ENCODE measurements around the gene AMZ2.
"Not testable (repeated sequence)": the region's sequence is repeated elsewhere in the genome, so short reads cannot be mapped to it uniquely, and the experiment has no call there.

AMZ2 gene

DNA sequence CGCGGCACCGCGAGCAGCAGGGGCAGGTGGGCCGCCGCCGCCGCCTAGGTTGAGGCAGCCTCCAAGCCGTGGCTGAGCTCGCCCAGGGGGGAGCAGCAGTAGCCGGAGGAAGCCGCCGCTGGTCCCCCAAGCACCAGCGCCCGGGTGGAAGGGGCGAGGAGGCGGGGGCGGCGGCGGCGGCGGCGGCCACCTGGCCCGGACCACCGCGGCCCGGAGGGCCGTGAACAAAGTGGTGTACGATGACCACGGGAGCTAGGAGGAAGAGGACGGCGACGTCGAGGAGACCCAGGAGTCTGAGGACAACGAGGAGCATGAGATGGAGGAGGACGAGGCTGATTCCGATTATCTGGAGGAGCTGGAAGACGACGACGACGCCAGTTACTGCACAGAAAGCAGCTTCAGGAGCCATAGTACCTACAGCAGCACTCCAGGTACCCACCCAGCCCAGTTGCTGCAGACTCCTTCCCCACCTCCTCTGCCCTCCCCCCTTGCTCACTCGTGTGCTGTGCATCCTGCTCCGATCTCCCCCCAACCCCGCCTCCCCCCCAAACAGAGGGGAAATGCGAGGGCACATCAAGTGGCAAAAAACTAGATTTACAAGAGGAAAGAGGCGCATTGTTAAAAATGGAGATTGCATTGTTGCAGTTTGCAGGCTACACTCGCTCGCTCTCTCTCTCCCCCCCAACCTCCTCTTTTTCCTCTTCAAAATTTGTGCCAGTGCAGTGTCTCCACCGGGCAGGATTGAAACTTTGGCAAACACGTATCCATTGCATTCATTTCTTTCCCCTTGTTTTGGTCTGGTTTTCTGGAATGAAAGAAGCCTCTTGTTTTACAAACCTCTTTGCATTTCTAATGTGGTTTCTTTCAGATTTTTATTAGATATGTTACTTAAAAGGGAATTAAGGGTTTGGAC is 41.8 kb upstream of the AMZ2 start:
- peak overlapping the region; percentile 44 for H3K27ac ChIP-seq (ENCODE audit: insufficient read depth, low read depth, low read length, poor library complexity, severe bottlenecking)
- H3K4me3 ChIP-seq (ENCODE audit: insufficient read depth, low read depth, low read length), result peak overlapping the region; percentile 43
- no peaks in the 10 kb centered on the region for H3K9me3 ChIP-seq (ENCODE audit: control insufficient read depth, low read length)
- H3K36me3 ChIP-seq (ENCODE audit: control insufficient read depth, insufficient read depth, low read length), result peaks cover 7% of the 10 kb centered on the region
- peaks cover 43% of the 10 kb centered on the region for H3K27me3 ChIP-seq (ENCODE audit: control insufficient read depth, insufficient read depth, low read length, poor library complexity, severe bottlenecking)
- 0 to 1% methylated on average over 46 to 49 of the region's 50 CpGs for WGBS, 2 experiments
- no peaks in the 10 kb centered on the region for H3K4me1 ChIP-seq (ENCODE audit: control insufficient read depth, insufficient read depth, low read length)

GRCh38 chr17:68207651-68208253 is 40.1 kb upstream of the AMZ2 start:
- H3K27me3 ChIP-seq (ENCODE audit: control insufficient read depth, insufficient read depth, low read length, poor library complexity, severe bottlenecking), result peaks cover 26% of the 10 kb centered on the region
- H3K4me3 ChIP-seq (ENCODE audit: insufficient read depth, low read depth, low read length), result no peak overlapping the region
- H3K27ac ChIP-seq (ENCODE audit: insufficient read depth, low read depth, low read length, poor library complexity, severe bottlenecking), result no peak overlapping the region
- WGBS, 2 experiments, result 94% methylated on average over 37 of the region's 37 CpGs
- H3K4me1 ChIP-seq (ENCODE audit: control insufficient read depth, insufficient read depth, low read length), result no peaks in the 10 kb centered on the region
- peaks cover 7% of the 10 kb centered on the region for H3K36me3 ChIP-seq (ENCODE audit: control insufficient read depth, insufficient read depth, low read length)
- H3K9me3 ChIP-seq (ENCODE audit: control insufficient read depth, low read length), result no peaks in the 10 kb centered on the region

DNA sequence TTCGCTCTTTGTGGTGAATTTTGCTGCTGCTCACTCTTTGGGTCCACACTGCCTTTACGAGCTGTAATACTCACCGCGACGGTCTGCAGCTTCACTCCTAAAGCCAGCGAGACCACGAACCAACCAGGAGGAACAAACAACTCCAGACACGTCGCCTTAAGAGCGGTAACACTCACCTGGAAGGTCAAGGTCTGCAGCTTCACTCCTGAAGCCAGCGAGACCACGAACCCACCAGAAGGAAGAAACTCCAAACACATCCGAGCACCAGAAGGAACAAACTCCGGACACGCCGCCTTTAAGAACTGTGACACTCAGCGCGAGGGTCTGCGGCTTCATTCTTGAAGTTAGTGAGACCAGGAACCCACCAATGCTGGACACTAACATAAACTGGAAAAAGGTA is 39.2 kb upstream of the AMZ2 start:
- H3K4me1 ChIP-seq (ENCODE audit: control insufficient read depth, insufficient read depth, low read length); H3K27ac ChIP-seq (ENCODE audit: insufficient read depth, low read depth, low read length, poor library complexity, severe bottlenecking); H3K4me3 ChIP-seq (ENCODE audit: insufficient read depth, low read depth, low read length); H3K36me3 ChIP-seq (ENCODE audit: control insufficient read depth, insufficient read depth, low read length); H3K9me3 ChIP-seq (ENCODE audit: control insufficient read depth, low read length): not testable (repeated sequence)
- WGBS, 2 experiments, result 94 to 97% methylated on average over 19 of the region's 19 CpGs
- peaks cover 17% of the 10 kb centered on the region for H3K27me3 ChIP-seq (ENCODE audit: control insufficient read depth, insufficient read depth, low read length, poor library complexity, severe bottlenecking)

GRCh38 chr17:68209191-68209900 is 38.5 kb upstream of the AMZ2 start:
- H3K27me3 ChIP-seq (ENCODE audit: control insufficient read depth, insufficient read depth, low read length, poor library complexity, severe bottlenecking); H3K27ac ChIP-seq (ENCODE audit: insufficient read depth, low read depth, low read length, poor library complexity, severe bottlenecking); H3K4me3 ChIP-seq (ENCODE audit: insufficient read depth, low read depth, low read length); H3K36me3 ChIP-seq (ENCODE audit: control insufficient read depth, insufficient read depth, low read length); H3K4me1 ChIP-seq (ENCODE audit: control insufficient read depth, insufficient read depth, low read length); H3K9me3 ChIP-seq (ENCODE audit: control insufficient read depth, low read length): not testable (repeated sequence)
- 91 to 95% methylated on average over 12 to 13 of the region's 13 CpGs for WGBS, 2 experiments

DNA sequence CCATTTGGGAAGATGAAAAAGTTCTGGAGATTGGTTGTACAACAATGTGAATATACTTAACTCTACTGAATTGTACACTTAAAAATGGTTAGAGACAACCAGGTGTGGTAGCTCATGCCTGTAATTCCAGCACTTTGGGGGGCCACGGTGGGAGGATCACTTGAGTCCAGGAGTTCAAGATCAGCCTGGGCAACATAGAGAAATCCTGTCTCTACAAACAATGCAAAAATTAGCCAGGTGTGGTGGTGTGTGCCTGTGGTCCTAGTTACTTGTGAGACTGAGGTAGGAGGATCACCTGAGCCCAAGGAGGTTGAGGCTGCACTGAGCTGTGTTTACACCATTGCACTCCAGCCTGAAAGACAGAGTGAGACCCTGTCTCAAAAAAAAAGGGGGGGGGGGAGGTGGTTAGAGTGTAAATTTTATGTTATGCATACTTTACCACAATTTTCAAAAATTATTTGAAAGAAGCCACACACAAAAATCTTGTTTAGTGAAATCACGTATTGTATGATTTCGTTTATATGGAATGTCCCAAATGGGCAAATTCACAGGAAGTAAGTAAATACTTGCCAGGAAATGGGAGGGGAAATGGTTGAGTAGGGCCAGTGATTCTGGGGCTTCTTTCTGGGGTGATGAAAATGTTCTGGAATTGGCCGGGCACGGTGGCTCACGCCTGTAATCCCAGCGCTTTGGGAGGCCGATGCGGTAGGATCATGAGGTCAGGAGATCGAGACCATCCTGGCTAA is 37.1 kb upstream of the AMZ2 start:
- Histone ChIP-seq H3K27ac (ENCODE audit: insufficient read depth, low read depth, low read length, poor library complexity, severe bottlenecking) (no peak overlapping the region), H3K4me1 (ENCODE audit: control insufficient read depth, insufficient read depth, low read length) (no peaks in the 10 kb centered on the region), H3K9me3 (ENCODE audit: control insufficient read depth, low read length) (no peaks in the 10 kb centered on the region), H3K27me3 (ENCODE audit: control insufficient read depth, insufficient read depth, low read length, poor library complexity, severe bottlenecking) (no peaks in the 10 kb centered on the region), H3K36me3 (ENCODE audit: control insufficient read depth, insufficient read depth, low read length) (peaks cover 7% of the 10 kb centered on the region), H3K4me3 (ENCODE audit: insufficient read depth, low read depth, low read length) (no peak overlapping the region)
- 93 to 96% methylated on average over 10 of the region's 10 CpGs for WGBS, 2 experiments

DNA sequence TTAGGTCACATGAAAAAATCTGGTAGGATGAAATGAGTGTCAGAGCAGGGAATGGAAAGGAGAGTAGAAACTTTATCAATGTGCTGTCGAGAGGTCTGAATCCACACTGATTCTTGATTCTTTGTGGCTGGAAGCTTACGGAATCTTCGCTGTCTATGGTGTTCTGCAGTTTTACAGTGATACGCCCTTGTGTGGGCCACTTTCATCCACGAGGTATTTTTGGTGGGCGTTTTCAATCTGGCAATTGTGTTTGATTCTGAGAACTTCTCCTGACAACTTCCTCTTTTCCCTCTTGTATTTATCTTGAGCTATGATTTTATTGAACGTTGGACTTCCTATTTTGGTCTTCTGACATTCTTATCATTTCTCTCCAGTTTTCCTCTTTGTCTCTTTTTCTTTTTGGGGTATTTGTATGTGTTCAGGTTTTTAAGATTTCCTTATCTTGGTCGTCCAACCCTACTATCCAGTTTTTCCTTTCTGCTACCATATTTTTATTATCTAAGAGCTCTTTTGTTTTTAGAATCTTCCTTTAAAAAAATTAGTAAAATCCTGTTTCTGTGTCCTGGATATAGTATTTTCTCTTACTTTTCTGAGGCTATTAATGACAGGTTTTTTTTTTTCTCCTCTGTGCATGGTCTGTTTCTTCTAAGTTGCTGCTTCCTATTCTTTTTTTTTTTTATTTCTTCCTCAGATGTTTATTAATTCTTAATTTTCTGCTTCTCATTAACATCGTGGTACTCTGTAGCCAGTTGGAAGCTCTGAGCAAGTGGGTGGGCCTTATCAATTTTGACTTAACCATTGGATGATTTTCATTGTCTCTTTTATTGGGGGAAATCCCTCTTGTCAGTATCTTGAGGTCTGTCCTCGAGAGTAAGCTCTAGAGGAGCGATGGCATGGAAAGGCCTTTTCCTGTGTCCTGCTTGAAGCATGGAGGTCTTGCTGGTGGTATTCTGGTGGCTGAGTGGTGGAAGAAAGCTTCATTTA is 34.1 kb upstream of the AMZ2 start:
- not testable (repeated sequence) for H3K9me3 ChIP-seq (ENCODE audit: control insufficient read depth, low read length); H3K4me3 ChIP-seq (ENCODE audit: insufficient read depth, low read depth, low read length)
- WGBS, 2 experiments, result 89 to 93% methylated on average over 8 to 9 of the region's 11 CpGs

GRCh38 chr17:68215453-68215852 is 32.4 kb upstream of the AMZ2 start:
- H3K27ac ChIP-seq (ENCODE audit: insufficient read depth, low read depth, low read length, poor library complexity, severe bottlenecking); H3K9me3 ChIP-seq (ENCODE audit: control insufficient read depth, low read length); H3K4me1 ChIP-seq (ENCODE audit: control insufficient read depth, insufficient read depth, low read length); H3K27me3 ChIP-seq (ENCODE audit: control insufficient read depth, insufficient read depth, low read length, poor library complexity, severe bottlenecking); H3K36me3 ChIP-seq (ENCODE audit: control insufficient read depth, insufficient read depth, low read length); H3K4me3 ChIP-seq (ENCODE audit: insufficient read depth, low read depth, low read length): not testable (repeated sequence)
- WGBS, 2 experiments, result 95 to 98% methylated on average over 5 of the region's 5 CpGs

More for the DNA sequence above, 34.1 kb upstream of the AMZ2 start:
- H3K4me1 ChIP-seq (ENCODE audit: control insufficient read depth, insufficient read depth, low read length); H3K36me3 ChIP-seq (ENCODE audit: control insufficient read depth, insufficient read depth, low read length); H3K27me3 ChIP-seq (ENCODE audit: control insufficient read depth, insufficient read depth, low read length, poor library complexity, severe bottlenecking); H3K27ac ChIP-seq (ENCODE audit: insufficient read depth, low read depth, low read length, poor library complexity, severe bottlenecking): not testable (repeated sequence)

DNA sequence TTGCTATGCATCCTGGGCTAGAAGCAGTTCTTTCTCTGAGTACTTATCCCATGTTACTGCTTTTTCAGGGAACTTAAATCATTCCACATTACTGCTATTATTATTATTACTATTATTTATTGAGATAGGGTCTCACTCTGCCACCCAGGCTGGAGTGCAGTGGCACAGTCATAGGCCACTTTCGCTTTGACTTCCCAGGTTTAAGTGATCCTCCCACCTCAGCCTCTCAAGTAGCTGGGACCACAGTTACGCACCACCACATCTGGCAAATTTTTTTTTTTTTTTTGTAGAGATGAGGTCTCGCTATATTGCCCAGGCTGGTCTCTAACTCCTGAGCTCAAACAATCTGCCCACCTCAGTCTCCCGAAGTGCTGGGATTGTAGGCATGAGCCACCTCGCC is 28.4 kb upstream of the AMZ2 start:
- not testable (repeated sequence) for H3K9me3 ChIP-seq (ENCODE audit: control insufficient read depth, low read length); H3K27ac ChIP-seq (ENCODE audit: insufficient read depth, low read depth, low read length, poor library complexity, severe bottlenecking); H3K27me3 ChIP-seq (ENCODE audit: control insufficient read depth, insufficient read depth, low read length, poor library complexity, severe bottlenecking); H3K36me3 ChIP-seq (ENCODE audit: control insufficient read depth, insufficient read depth, low read length); H3K4me3 ChIP-seq (ENCODE audit: insufficient read depth, low read depth, low read length); H3K4me1 ChIP-seq (ENCODE audit: control insufficient read depth, insufficient read depth, low read length)
- WGBS, 2 experiments, result 86 to 90% methylated on average over 5 of the region's 5 CpGs

DNA sequence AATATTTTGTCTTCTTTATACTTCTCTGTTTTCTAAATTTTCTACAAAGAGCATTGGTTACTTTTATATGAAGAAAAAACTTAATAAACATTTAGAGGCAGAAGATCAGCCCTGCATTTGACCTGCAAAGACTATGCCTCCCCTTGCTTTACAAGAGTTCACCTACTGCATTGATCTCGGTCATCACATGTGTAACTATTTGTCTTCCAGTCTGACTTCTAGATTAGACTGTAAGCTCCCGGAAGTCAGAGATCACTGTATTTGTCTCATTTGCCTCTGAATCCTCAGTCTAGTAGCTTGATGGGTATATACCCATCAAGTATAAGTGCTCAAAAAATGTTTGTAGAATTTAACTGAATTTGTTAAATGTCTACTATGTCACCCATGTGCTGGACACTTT is 27.7 kb upstream of the AMZ2 start:
- no CpG with 5 or more reads among the region's 2 CpGs for WGBS, 2 experiments
- H3K36me3 ChIP-seq (ENCODE audit: control insufficient read depth, insufficient read depth, low read length); H3K27me3 ChIP-seq (ENCODE audit: control insufficient read depth, insufficient read depth, low read length, poor library complexity, severe bottlenecking); H3K9me3 ChIP-seq (ENCODE audit: control insufficient read depth, low read length); H3K27ac ChIP-seq (ENCODE audit: insufficient read depth, low read depth, low read length, poor library complexity, severe bottlenecking); H3K4me1 ChIP-seq (ENCODE audit: control insufficient read depth, insufficient read depth, low read length); H3K4me3 ChIP-seq (ENCODE audit: insufficient read depth, low read depth, low read length): not testable (repeated sequence)
